A673 (cell line): ENCODE data around the gene RASSF3.

Experiments used
- EZH2 ChIP-seq: fragments of 200-600 bp; sonication (generic); IDR thresholded peaks from 2 replicates; pipeline ENCODE4 v1.6.1; 2017; ENCODE audit warnings: borderline replicate concordance, low read depth, mild to moderate bottlenecking, mixed read lengths, antibody characterized with exemption, low read length; ENCODE audit not compliant: poor library complexity, severe bottlenecking
- TF ChIP-seq, protein P1 (sequence below): fragments of 300-800, 200-600 bp; sonication (generic); conservative IDR thresholded peaks from 2 replicates; pipeline ENCODE4 v1.5.1; 2017; ENCODE audit warnings: low read depth, mild to moderate bottlenecking, antibody characterized with exemption, low read length, moderate library complexity, mixed read lengths

- TF ChIP-seq, protein P1, sequence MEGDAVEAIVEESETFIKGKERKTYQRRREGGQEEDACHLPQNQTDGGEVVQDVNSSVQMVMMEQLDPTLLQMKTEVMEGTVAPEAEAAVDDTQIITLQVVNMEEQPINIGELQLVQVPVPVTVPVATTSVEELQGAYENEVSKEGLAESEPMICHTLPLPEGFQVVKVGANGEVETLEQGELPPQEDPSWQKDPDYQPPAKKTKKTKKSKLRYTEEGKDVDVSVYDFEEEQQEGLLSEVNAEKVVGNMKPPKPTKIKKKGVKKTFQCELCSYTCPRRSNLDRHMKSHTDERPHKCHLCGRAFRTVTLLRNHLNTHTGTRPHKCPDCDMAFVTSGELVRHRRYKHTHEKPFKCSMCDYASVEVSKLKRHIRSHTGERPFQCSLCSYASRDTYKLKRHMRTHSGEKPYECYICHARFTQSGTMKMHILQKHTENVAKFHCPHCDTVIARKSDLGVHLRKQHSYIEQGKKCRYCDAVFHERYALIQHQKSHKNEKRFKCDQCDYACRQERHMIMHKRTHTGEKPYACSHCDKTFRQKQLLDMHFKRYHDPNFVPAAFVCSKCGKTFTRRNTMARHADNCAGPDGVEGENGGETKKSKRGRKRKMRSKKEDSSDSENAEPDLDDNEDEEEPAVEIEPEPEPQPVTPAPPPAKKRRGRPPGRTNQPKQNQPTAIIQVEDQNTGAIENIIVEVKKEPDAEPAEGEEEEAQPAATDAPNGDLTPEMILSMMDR: no peak
- no peak for TF ChIP-seq EZH2
These were observed 46.1 kb downstream of the RASSF3 start for GRCh38 chr12:64656429-64656828.
